HepG2 (cell line): Measurements from ENCODE around the gene ETF1. TPM values are rescaled to one million over a fixed set of nuclear protein-coding genes. Genes with fewer than 3 reads are reported as not detected.

ENCODE experiments used
- ATAC-seq: fragments of 200-7000 bp; cut with Tn5 transposase; 3 replicates; pipeline ENCODE4 v1.9.1; 2020; ENCODE audit warnings: mild to moderate bottlenecking, moderate library complexity
- BruUV-seq: library from RNA; stranded (reverse); fragments of 400-500 nt; replicated peaks from 2 replicates; lab custom pipeline; 2021; lab: Mats Ljungman, UMichigan
- CTCF ChIA-PET: fragments of 300-600 bp; formaldehyde crosslinking; extraction: SDS; loops from one replicate; lab custom pipeline; 2021; ENCODE audit warnings: low total read pairs, inconsistent platforms, low intra/inter-chr PET ratio; lab: Yijun Ruan, JAX
- POLR2A ChIA-PET: fragments of 350-600 bp; sonication (Branson Sonifier 250); formaldehyde crosslinking; loops from one replicate; lab custom pipeline; 2020; ENCODE audit warnings: antibody characterized with exemption, inconsistent platforms; lab: Yijun Ruan, JAX
- DNase-seq: peaks from one replicate; pipeline ENCODE4 v3.0.0-alpha.2; 2015; ENCODE audit warnings: low spot score
- FAIRE-seq: peaks from 3 replicates; lab custom pipeline; 2011; peaks lifted over from hg19 to GRCh38; lab: Jason Lieb, UNC
- H2AFZ ChIP-seq: one replicate; pipeline ENCODE4 v1.6.1; 2011; ENCODE audit warnings: low read length, inconsistent platforms
- H3K27ac ChIP-seq: fragments of 300-600 bp; 3 replicates; pipeline ENCODE4 v1.8.0; 2011; ENCODE audit warnings: mixed run types, mild to moderate bottlenecking, mixed read lengths, low read length, inconsistent platforms; ENCODE audit not compliant: insufficient read depth; ENCODE audit errors: extremely low read length
- H3K27me3 ChIP-seq, 2 experiments: fragments of 200-600 bp in 1 of 2; 2 replicates in 1 of 2; 3 replicates in 1 of 2; pipeline versions ENCODE4 v1.6.0 to v1.8.0; 2011; ENCODE audit warnings: low read length in 2 of 2, mild to moderate bottlenecking in 2 of 2, moderate library complexity in 2 of 2, inconsistent platforms in 1 of 2; ENCODE audit not compliant: insufficient read depth in 2 of 2, control insufficient read depth in 1 of 2
- H3K36me3 ChIP-seq, 2 experiments: fragments of 200-600 bp in 1 of 2; replicated peaks in 1 of 2; 2 replicates in 1 of 2; 3 replicates in 1 of 2; pipeline versions ENCODE4 v1.5.1 to v1.8.0; 2011; ENCODE audit warnings: low read length in 2 of 2, inconsistent platforms in 1 of 2; ENCODE audit not compliant: insufficient read depth in 2 of 2, control insufficient read depth in 1 of 2
- H3K4me1 ChIP-seq: 2 replicates; pipeline ENCODE4 v1.5.1; 2012; ENCODE audit warnings: low read length, inconsistent platforms; ENCODE audit not compliant: insufficient read depth
- H3K4me2 ChIP-seq: 2 replicates; pipeline ENCODE4 v1.6.0; 2011; ENCODE audit warnings: low read depth, low read length, inconsistent platforms
- H3K4me3 ChIP-seq, 3 experiments: fragments of 200-600 bp in 1 of 3; sonication (generic), shearing (Covaris generic) in 1 of 3; replicated peaks in 1 of 3; 2 replicates each; pipeline ENCODE4 v1.5.1; 2011 to 2016; ENCODE audit warnings: low read length in 3 of 3, inconsistent platforms in 2 of 3, low read depth in 2 of 3, mild to moderate bottlenecking in 2 of 3, control low read depth in 1 of 3, mixed read lengths in 1 of 3; ENCODE audit not compliant: insufficient read depth in 1 of 3
- H3K79me2 ChIP-seq: one replicate; pipeline ENCODE4 v1.6.1; 2011; ENCODE audit warnings: low read length, inconsistent platforms; ENCODE audit not compliant: insufficient read depth
- H3K9ac ChIP-seq: 2 replicates; pipeline ENCODE4 v1.6.0; 2011; ENCODE audit warnings: mild to moderate bottlenecking, low read depth, low read length, inconsistent platforms; ENCODE audit not compliant: insufficient read depth
- H3K9me3 ChIP-seq: 2 replicates; pipeline ENCODE4 v1.5.1; 2012; ENCODE audit warnings: mild to moderate bottlenecking, low read length
- H4K20me1 ChIP-seq: 2 replicates; pipeline ENCODE4 v1.6.0; 2011; ENCODE audit warnings: inconsistent platforms, mild to moderate bottlenecking, low read length, moderate library complexity; ENCODE audit not compliant: insufficient read depth
- ARID5B ChIP-seq: IDR thresholded peaks from 2 replicates; pipeline ENCODE4 v1.4.0; 2020; ENCODE audit warnings: mild to moderate bottlenecking, missing genetic modification reagents
- CHCHD3 ChIP-seq: sonication (generic); formaldehyde crosslinking; IDR thresholded peaks from 2 replicates; pipeline ENCODE4 v1.8.0; 2022; ENCODE audit warnings: mild to moderate bottlenecking, missing genetic modification reagents, moderate library complexity
- HNRNPK ChIP-seq: fragments of 200-400 bp; formaldehyde crosslinking; IDR thresholded peaks from 2 replicates; pipeline ENCODE4 v1.6.1; 2018; ENCODE audit warnings: low read length, low read depth, moderate library complexity, mild to moderate bottlenecking; ENCODE audit not compliant: poor library complexity, severe bottlenecking
- HOXA7 ChIP-seq: sonication (generic); formaldehyde crosslinking; IDR thresholded peaks from 2 replicates; pipeline ENCODE4 v1.8.1; 2022; ENCODE audit warnings: mild to moderate bottlenecking, missing genetic modification reagents, moderate library complexity
- JUNB ChIP-seq: sonication (generic); formaldehyde crosslinking; IDR thresholded peaks from 2 replicates; pipeline ENCODE4 v1.8.0; 2022; ENCODE audit warnings: missing genetic modification reagents, mild to moderate bottlenecking, borderline replicate concordance
- MYC ChIP-seq: sonication (generic); formaldehyde crosslinking; IDR thresholded peaks from 2 replicates; pipeline ENCODE4 v1.9.0; 2021; ENCODE audit warnings: missing genetic modification reagents, borderline replicate concordance
- SRF ChIP-seq: IDR thresholded peaks from 2 replicates; pipeline ENCODE4 v1.6.1; 2011; ENCODE audit warnings: mild to moderate bottlenecking, low read depth, low read length, moderate library complexity
- SRSF4 ChIP-seq: fragments of 200-400 bp; formaldehyde crosslinking; IDR thresholded peaks from one replicate; pipeline ENCODE4 v1.6.1; 2018; ENCODE audit warnings: mild to moderate bottlenecking, low read depth, low read length, moderate library complexity; ENCODE audit not compliant: poor library complexity, severe bottlenecking
- ZMAT3 ChIP-seq: sonication (generic); formaldehyde crosslinking; conservative IDR thresholded peaks from 2 replicates; pipeline ENCODE4 v1.7.0; 2021; ENCODE audit warnings: missing genetic modification reagents
- ZNF446 ChIP-seq: sonication (generic); formaldehyde crosslinking; IDR thresholded peaks from 2 replicates; pipeline ENCODE4 v1.5.0; 2020; ENCODE audit warnings: mild to moderate bottlenecking, missing genetic modification reagents
- ZNF644 ChIP-seq: IDR thresholded peaks from 2 replicates; pipeline ENCODE4 v1.6.1; 2016; ENCODE audit warnings: low read depth
- ZNF672 ChIP-seq: sonication (generic); formaldehyde crosslinking; IDR thresholded peaks from 2 replicates; pipeline ENCODE4 v1.8.1; 2022; ENCODE audit warnings: missing genetic modification reagents
- ZNF761 ChIP-seq: sonication (generic); formaldehyde crosslinking; conservative IDR thresholded peaks from 2 replicates; pipeline ENCODE4 v1.4.0; 2020; ENCODE audit warnings: mild to moderate bottlenecking, missing genetic modification reagents
- WGBS: methylation state at CpG from one replicate; pipeline ENCODE4 v1.1.6; 2017; ENCODE audit warnings: low lambda C conversion rate; 5-methylcytosine and 5-hydroxymethylcytosine counted together
- in situ Hi-C: cut with HindIII; loops from 2 replicates; pipeline ENCODE4 v1.10.0; 2017; ENCODE audit warnings: low pct_unique_long_range_greater_than_20kb; ENCODE audit not compliant: extremely low pct_ligation_motif_present
- intact Hi-C: fragments of 100-400 bp; cut with micrococcal nuclease; formaldehyde crosslinking; loops from one replicate; pipeline ENCODE4 v1.10.0; 2022; ENCODE audit not compliant: unreplicated experiment
- polyA plus RNA-seq, 8 experiments: library from polyadenylated mRNA; depleted of rRNA in 3 of 8; stranded (reverse) in 7 of 8; unstranded in 1 of 8; fragments of >200 nt; fragmentation: Illumina TruSeq in 4 of 8; extraction: Trizol in 4 of 8; gene quantifications; 2 replicates each; pipeline versions ENCODE4 v1.2.1 to v1.2.3, GENCODE V29; 2011 to 2016; ENCODE audit warnings: low read depth in 4 of 8, missing spikeins in 1 of 8, mixed read lengths in 1 of 8; ENCODE audit not compliant: insufficient read depth in 1 of 8
- total RNA-seq, 5 experiments: library from RNA; depleted of rRNA; stranded (reverse); fragments of >200 nt; fragmentation: Illumina TruSeq; extraction: Trizol; gene quantifications; 2 replicates each; pipeline ENCODE4 v1.2.3, GENCODE V29; 2016; ENCODE audit warnings: low read depth in 1 of 5
- TF ChIP-seq, protein P1 (sequence below): sonication (generic); formaldehyde crosslinking; IDR thresholded peaks from 2 replicates; pipeline ENCODE4 v1.5.1; 2020; ENCODE audit warnings: missing genetic modification reagents, mild to moderate bottlenecking, borderline replicate concordance

The ETF1 gene
- total and polyA plus RNA-seq, 2 of the 13 experiments (the other 11 are each of a cell fraction or from before 2014, with no cell fraction given), result 52.1 to 184 TPM

DNA sequence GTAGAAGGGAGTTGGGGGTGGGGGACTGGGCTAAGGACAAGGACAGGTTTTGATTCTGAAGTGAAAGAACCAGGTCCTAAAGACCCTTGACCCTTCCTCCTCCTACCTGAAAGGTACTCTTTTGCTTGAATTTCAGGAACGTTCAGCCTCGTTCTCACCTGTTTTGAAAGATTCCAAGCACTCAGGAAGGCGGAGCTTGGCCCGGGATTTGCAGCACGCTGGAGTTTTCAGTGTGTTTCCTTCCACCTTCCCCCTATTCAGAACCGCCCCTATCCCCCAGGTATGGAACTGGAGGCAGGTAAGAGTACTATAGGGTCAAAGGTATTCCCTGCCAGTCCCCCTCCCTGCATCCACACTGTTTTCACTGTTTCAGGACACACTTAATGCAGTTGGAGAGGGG lies 70.7 kb downstream of the ETF1 start:
- ATAC-seq, result peak; percentile 15; the same call in 2 of the 3 replicates

GRCh38 chr5:138471052-138471361 lies 72.0 kb downstream of the ETF1 start:
- no peak overlapping the region for H2AFZ ChIP-seq
- H3K27me3 ChIP-seq, result 0 out of 5 replicates have a peak, but pooled peaks cover 0 to 2% of the 10 kb centered on the region in 2 experiments
- peaks cover 3% of the 10 kb centered on the region for H3K79me2 ChIP-seq
- ChIA-PET CTCF (no interaction called here), POLR2A (interaction anchor here (2.2 kb wide), 1 partner anchor 22 kb away, joined by 7 read pairs; no protein-coding TSS in a partner anchor)
- H3K4me2 ChIP-seq, result no peak overlapping the region
- H3K9ac ChIP-seq, result no peak overlapping the region
- peaks cover 0 to 7% of the 10 kb centered on the region in 2 experiments; a peak in 2 of 5 replicates for H3K36me3 ChIP-seq
- no peak overlapping the region for H3K27ac ChIP-seq
- BruUV-seq, result no TSS peak
- DNase-seq, result no peak
- H3K4me3 ChIP-seq, result no peak overlapping the region
- H3K9me3 ChIP-seq, result no peaks in the 10 kb centered on the region
- intact Hi-C loops (no loop called here), in situ Hi-C loops (no loop called here)
- H4K20me1 ChIP-seq, result peaks cover 3% of the 10 kb centered on the region; the same call in 1 of the 2 replicates
- 61% methylated on average over 2 of the region's 2 CpGs for WGBS
- H3K4me1 ChIP-seq, result peaks cover 54% of the 10 kb centered on the region
- FAIRE-seq, result no peak
- ATAC-seq, result no peak
- no peak for TF ChIP-seq SRF
- TF ChIP-seq MYC (CRISPR knock-in tag), result no peak
- no peak for TF ChIP-seq HOXA7 (CRISPR knock-in tag)
- TF ChIP-seq ZNF446, result no peak
- TF ChIP-seq CHCHD3 (CRISPR knock-in tag), result no peak
- TF ChIP-seq ZNF761 (CRISPR knock-in tag), result no peak
- no peak for TF ChIP-seq ZNF672 (CRISPR knock-in tag)
- TF ChIP-seq ZNF644, result no peak
- no peak for TF ChIP-seq ZMAT3 (CRISPR knock-in tag)
- TF ChIP-seq, protein P1, sequence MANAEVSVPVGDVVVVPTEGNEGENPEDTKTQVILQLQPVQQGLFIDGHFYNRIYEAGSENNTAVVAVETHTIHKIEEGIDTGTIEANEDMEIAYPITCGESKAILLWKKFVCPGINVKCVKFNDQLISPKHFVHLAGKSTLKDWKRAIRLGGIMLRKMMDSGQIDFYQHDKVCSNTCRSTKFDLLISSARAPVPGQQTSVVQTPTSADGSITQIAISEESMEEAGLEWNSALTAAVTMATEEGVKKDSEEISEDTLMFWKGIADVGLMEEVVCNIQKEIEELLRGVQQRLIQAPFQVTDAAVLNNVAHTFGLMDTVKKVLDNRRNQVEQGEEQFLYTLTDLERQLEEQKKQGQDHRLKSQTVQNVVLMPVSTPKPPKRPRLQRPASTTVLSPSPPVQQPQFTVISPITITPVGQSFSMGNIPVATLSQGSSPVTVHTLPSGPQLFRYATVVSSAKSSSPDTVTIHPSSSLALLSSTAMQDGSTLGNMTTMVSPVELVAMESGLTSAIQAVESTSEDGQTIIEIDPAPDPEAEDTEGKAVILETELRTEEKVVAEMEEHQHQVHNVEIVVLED, result no peak
- TF ChIP-seq JUNB, result no peak
- TF ChIP-seq ARID5B (CRISPR knock-in tag), result no peak

More for the DNA sequence above, 70.7 kb downstream of the ETF1 start:
- Histone ChIP-seq H4K20me1 (peaks cover 3% of the 10 kb centered on the region; the same call in 1 of the 2 replicates), H3K27me3 (peaks cover 0 to 2% of the 10 kb centered on the region in 2 experiments; a peak in 1 of 5 replicates), H3K27ac (no peak overlapping the region), H3K4me3 (peak overlapping the region in 2 of 3 experiments; percentile 29 to 44; a peak in 2 of 6 replicates), H3K9ac (no peak overlapping the region), H3K79me2 (peaks cover 3% of the 10 kb centered on the region), H3K4me1 (peaks cover 53% of the 10 kb centered on the region), H3K9me3 (no peaks in the 10 kb centered on the region), H3K4me2 (peak overlapping the region; percentile 81), H3K36me3 (peaks cover 0 to 3% of the 10 kb centered on the region in 2 experiments; a peak in 1 of 5 replicates), H2AFZ (peak overlapping the region; percentile 71)
- BruUV-seq, result no TSS peak
- FAIRE-seq (no peak), DNase-seq (no peak)
- in situ Hi-C loops, result no loop called here
- WGBS, result 5% methylated on average over 6 of the region's 6 CpGs
- TF ChIP-seq SRSF4 (no peak), HNRNPK (peak; percentile 26)
- ChIA-PET CTCF (no interaction called here), POLR2A (interaction anchor here (1.1 kb wide), 1 partner anchor 20 kb away, joined by 3 read pairs; no protein-coding TSS in a partner anchor)
- intact Hi-C loops, result no loop called here
